GM19193 (cell line): ENCODE results near the gene PIK3R2.
A peak's percentile ranks its signal among the peaks of the same experiment; 100 is the strongest.

Source experiments
- POLR2A ChIP-seq: IDR thresholded peaks from 4 replicates; pipeline ENCODE4 v1.6.1; 2011; ENCODE audit not compliant: insufficient read depth, insufficient read length; ENCODE audit errors: extremely low read depth

PIK3R2 gene

DNA sequence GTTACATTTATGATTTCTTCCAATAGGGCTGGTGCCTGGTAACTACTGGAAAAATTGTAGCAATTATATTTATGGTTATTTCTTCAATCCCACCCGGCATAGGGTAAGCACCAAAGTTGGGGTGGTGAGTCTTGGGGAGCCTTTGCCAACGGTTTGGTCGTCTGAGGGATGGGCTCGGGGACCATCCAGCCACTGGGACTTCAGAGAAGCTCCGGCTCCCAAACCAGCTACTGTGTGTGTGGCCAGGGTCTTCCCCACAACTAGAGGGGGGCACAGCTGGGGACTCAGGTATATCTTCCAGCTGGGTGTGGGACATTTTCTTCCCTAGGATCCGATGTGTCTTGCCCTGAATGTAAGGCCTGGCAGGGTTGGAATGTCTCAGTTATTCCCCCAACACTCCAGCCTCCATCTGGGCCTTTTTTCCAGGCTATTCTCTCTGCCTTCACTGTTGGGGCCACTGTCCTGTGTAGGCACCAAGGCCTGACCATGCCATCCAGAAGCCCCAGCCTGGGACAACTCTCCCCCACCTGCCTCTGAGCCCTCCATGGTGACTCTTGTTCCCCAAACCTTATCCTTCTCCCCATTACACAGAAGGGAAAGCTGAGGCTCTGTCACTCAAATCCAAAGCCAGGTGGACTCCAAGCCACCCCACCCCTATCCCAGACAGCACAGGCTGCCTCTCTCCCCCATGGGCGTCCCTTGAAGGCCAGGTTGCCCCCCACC, 19.5 kb downstream of the PIK3R2 start:
- no peak for TF ChIP-seq POLR2A

DNA sequence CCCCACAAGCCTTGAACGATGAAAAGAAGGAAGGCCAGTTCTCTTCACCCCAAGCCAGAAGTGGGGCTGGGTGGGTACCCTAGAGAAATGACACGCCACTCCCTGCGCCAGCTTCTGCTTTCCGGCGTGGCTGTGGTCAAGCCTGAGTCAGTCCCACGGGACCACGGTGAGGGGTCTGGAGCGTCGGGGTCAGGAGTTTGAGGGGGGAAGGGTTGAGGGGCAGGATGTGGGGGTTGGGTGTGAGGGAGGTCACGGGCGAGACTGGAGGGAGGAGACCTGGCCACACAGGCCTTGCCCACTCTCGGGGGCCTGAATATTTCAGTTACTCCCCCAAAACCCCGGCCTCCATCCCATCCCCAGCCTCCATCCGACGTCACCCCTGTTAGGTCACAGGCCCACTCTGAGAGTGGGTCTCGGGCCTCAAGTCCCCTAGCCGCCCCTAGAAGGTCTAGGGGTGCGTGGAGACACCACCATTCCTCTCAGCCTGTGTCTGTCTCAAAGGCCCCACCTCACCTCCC, 20.1 kb downstream of the PIK3R2 start:
- no peak for TF ChIP-seq POLR2A

DNA sequence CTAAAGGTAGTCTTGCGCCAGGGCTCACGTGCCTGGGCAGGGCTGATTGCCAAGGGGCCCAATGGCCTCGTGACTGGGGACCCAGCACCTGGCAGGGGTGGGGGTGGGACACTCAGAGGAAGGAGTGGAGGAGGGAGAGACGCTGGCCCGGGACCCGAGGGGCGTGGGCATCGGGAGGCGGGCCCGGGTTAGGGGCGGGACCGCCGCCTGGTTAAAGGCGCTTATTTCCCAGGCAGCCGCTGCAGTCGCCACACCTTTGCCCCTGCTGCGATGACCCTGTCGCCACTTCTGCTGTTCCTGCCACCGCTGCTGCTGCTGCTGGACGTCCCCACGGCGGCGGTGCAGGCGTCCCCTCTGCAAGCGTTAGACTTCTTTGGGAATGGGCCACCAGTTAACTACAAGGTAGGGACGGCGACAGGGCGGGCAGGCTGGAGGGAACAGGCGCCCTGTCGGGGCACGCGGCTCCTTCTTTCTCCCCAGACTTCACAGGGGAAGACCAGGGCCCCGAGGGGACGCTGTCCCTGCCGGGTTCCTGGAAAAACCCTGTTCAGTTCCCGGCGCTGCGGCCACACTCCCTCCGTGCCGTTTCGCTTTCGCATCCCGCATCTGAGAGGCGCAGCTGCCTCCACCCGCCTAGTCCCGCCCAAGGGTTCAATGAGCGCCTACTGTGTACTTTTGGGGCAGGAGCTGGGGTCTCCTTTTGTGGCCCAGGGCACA, 20.8 kb downstream of the PIK3R2 start, which contains the start of gene IFI30:
TSS of gene IFI30 (plus strand) at position 242 of the 717 bp plus-strand sequence. CDS start at position 271, 29 bp downstream.
- peak; percentile 98 for TF ChIP-seq POLR2A

DNA sequence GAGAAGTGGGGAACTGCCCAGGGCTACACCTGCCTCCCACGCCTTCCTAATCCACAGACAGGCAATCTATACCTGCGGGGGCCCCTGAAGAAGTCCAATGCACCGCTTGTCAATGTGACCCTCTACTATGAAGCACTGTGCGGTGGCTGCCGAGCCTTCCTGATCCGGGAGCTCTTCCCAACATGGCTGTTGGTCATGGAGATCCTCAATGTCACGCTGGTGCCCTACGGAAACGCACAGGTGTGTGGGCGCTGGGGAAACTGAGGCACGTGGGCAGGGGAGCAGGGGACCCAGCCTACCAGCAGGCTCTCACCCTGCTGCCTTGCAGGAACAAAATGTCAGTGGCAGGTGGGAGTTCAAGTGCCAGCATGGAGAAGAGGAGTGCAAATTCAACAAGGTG, 22.0 kb downstream of the PIK3R2 start:
- TF ChIP-seq POLR2A = no peak

DNA sequence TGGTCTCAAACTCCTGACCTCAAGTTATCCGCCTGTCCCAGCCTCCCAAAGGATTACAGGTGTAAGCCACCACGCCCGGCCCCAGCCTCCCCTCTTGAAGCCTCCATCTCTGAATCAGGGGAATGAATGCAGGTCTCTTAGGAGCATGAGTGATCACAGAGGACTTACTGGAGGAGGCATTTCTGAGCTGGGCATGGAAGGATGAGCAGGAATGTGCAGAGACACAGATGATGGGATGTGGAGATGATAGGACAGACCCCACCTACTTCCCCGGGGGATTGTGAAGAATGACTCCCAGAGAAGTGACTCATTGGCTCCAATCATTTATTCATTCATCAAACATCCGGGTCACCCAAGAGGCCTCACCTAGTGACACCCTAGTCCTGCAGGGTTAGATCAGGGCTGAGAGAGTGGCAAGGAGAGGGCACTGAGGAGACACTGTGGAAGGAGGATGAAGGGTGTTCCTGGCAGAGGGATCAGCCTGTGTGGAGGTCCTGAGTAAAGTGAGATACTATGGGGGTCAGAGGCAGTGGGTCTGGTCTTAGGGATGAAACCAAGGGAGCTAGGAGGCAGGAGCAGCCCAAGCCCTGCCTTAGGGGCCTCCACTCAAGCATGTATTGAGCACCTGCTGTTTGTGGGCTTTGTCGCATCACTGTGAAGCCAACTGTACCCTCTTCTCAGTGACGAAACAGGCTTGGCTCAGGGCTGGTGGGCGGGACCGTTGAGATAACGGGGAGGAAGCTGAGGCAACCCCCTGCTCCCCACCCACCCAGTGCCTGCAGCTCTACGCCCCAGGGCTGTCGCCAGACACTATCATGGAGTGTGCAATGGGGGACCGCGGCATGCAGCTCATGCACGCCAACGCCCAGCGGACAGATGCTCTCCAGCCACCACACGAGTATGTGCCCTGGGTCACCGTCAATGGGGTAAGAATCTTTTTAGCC, 23.7 kb downstream of the PIK3R2 start:
- TF ChIP-seq POLR2A = no peak

DNA sequence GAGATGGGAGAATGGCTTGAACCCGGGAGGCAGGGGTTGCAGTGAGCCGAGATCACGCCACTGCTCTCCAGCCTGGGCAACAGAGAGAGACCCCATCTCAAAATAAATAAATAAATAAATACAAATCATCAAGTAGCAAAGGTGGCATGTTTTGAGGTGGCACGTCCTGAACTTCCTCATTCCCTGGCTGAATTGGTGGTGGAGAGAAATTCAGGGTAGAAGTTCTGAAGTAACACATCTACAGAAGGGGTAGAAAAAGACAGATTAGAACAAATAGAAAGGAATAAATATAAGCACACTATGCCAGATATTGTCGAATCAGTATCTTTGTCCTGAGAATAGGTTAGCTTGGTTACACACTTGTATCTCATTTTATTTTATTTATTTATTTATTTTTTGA, 27.0 kb downstream of the PIK3R2 start:
- TF ChIP-seq POLR2A = no peak

DNA sequence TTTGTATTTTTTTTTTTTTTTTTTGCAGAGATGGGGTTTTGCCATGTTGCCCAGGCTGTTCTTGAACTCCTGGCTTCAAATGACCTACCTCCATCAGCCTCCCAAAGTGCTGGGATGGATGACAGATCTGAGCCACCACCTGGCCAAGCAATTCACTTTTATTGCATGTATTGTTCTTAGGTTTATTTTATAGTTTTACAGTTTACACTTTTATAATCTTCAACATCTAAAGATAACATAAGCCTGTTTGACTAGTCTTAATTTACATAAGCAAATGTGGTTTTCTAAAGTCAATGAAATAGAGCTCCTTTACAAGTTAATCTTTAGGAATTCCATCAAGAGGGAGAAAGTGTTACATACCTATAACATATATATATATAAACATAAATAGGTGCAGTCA, 30.6 kb downstream of the PIK3R2 start:
- no peak for TF ChIP-seq POLR2A

DNA sequence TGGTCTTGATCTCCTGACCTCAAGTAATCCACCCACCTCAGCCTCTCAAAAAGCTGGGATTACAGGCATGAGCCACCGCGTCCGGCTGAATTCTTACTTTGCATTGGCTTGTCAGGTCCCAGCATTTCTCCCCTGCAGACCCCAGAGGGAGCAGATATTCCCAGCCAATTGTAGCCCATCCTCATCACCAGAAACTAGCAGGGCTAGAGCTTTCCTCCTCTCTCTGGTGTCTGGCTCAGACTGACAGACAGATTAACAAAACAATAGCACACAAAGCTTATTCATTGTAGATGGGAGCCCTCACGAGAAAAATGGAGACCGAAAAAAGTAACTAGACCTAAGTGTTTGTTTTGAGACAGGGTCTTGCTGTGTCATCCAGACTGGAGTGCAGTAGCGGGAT, 32.6 kb downstream of the PIK3R2 start:
- TF ChIP-seq POLR2A = no peak

DNA sequence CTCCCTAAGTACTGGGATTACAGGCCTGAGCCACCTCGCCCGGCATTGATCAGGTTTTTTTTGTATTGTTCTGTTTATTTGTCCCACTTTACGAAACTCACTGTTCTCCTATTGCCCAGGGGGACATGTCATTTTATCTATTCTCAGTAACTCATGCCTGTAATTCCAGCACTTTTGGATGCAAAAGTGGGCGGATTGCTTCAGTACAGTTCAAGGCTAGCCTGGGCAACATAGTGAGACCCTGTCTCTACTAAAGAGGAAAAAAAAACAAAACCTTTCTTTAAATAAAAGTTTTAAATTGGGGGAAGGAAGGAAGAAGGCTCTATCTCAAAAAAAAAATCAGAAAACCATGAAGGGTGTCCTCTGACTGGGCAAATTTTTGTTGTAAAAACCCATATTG, 37.3 kb downstream of the PIK3R2 start:
- no peak for TF ChIP-seq POLR2A

DNA sequence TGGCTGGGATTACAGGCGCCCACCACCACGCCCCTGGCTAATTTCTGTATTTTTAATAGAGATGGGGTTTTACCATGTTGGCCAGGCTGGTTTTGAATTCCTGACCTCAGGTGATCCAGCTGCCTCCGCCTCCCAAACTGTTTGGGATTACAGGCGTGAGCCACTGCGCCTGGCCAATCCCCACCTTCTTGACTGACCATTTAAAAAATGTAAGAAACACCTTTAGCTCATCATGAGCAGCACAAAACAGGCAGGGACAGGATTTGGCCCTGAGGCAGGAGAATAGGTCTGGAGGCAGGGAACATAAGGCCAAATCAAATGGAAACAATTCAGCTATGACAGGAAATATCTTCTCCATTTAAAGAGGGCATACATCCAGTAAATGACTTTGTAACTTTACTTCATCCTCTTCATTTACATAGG, 38.7 kb downstream of the PIK3R2 start:
- TF ChIP-seq POLR2A = no peak

DNA sequence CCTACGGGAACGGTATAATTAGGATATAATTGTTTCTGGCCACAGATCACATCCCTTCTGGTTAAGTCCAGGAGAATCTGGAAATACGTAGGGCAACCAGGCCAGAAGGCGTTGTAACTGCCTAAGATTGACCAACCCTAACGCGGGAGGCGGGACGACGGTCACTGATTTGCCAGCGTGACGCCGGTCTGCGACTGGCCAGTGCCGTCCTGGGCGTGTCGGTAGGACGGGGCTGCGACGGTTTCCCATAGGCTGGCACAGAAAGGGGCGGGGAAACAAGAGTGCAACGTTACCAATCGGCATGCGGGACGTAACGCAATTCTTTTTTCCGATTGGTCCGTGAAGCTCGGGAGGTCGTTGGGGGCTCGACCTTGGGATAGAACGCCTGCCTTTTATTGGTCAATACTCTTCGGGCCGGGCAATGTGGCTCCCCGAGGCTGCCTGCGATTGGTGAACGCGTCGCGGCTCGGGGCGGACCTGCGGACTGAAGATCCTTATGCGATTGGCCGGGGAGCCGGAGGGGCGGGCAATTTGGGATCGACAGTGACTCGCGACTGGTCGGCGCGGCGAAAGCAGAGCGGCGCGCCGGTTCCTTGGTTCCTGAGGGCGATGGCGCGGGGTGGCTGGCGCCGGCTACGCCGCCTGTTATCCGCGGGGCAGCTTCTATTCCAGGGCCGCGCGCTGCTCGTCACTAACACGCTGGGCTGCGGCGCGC, 39.9 kb downstream of the PIK3R2 start, which contains the start of gene MPV17L2:
TSS of gene MPV17L2 (plus strand) at position 546 of the 715 bp plus-strand sequence. CDS start at position 610, 64 bp downstream.
- TF ChIP-seq POLR2A = peak; percentile 78

DNA sequence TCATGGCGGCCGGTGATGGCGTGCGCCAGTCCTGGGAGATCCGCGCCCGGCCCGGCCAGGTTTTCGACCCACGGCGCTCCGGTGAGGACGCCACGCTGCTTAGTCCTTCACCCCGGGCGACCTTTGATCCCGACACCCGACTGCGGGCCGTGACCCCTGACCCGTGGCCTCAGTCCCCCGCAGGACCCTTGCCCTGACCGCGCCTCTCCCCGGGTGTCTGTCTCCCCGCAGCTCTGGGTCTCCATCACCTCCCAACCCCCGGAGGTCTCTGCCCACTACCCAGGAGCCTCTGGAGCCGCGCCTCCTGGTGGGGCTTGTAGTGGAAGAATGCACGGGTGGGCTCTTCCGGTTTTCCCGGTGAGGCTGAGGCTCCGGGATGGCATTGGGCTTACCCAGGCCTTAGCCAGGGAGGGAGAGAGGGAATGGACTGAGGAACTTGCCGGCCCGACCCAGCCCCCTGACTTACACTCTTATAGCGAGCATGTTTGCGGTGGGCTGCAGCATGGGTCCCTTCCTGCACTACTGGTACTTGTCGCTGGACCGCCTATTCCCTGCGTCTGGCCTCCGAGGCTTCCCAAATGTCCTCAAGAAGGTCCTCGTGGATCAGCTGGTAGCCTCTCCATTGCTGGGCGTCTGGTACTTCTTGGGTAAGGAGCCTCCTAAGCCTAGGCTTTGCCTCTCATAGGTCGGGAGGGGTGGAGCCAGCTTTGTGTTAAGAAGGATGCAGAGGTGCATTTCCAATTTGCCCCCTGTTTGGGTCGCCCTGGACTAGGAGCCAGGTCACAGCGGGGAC, 40.6 kb downstream of the PIK3R2 start:
- TF ChIP-seq POLR2A = no peak

DNA sequence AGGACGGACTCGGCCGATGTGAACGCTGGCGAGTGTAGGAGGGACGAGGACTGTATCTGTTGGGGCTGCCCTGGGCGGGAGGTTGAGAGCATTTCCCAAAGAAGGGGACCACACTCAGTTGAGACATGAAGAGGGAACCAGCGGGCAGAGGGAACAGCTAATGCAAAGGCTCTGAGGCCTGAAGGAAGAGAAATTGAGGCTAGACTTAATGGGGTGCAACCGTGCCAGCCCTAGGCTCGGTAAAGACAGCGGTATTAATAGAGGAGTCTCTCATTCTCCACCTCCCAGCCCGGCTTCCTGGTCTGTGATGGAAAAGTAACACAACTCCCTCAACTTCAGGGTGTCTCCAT, 41.2 kb downstream of the PIK3R2 start:
- TF ChIP-seq POLR2A = no peak
